HepG2 (cell line): ENCODE results near the gene PDHX. TPM values are rescaled to one million over a fixed set of nuclear protein-coding genes. Genes with fewer than 3 reads are reported as not detected.

Experiments used
- SCMH1 ChIP-seq: sonication (generic); formaldehyde crosslinking; IDR thresholded peaks from 2 replicates; pipeline ENCODE4 v1.9.0; 2021; ENCODE audit warnings: missing genetic modification reagents, mild to moderate bottlenecking, borderline replicate concordance
- SOX6 ChIP-seq, 2 experiments: fragments of 450-650 bp in 1 of 2; sonication (generic) in 1 of 2; formaldehyde crosslinking in 1 of 2; IDR thresholded peaks; 2 replicates each; pipeline versions ENCODE4 v1.4.0 to v1.6.1; 2017 to 2020; ENCODE audit warnings: antibody characterized with exemption in 1 of 2, mild to moderate bottlenecking in 1 of 2, missing genetic modification reagents in 1 of 2
- polyA plus RNA-seq, 8 experiments: library from polyadenylated mRNA; depleted of rRNA in 3 of 8; stranded (reverse) in 7 of 8; unstranded in 1 of 8; fragments of >200 nt; fragmentation: Illumina TruSeq in 4 of 8; extraction: Trizol in 4 of 8; gene quantifications; 2 replicates each; pipeline versions ENCODE4 v1.2.1 to v1.2.3, GENCODE V29; 2011 to 2016; ENCODE audit warnings: low read depth in 4 of 8, missing spikeins in 1 of 8, mixed read lengths in 1 of 8; ENCODE audit not compliant: insufficient read depth in 1 of 8
- total RNA-seq, 5 experiments: library from RNA; depleted of rRNA; stranded (reverse); fragments of >200 nt; fragmentation: Illumina TruSeq; extraction: Trizol; gene quantifications; 2 replicates each; pipeline ENCODE4 v1.2.3, GENCODE V29; 2016; ENCODE audit warnings: low read depth in 1 of 5
- TF ChIP-seq, protein P1 (sequence below): IDR thresholded peaks from 2 replicates; pipeline ENCODE4 v1.6.1; 2018; ENCODE audit warnings: missing genetic modification reagents
- TF ChIP-seq, protein P2 (sequence below): sonication (generic); formaldehyde crosslinking; IDR thresholded peaks from 2 replicates; pipeline ENCODE4 v1.4.0; 2020; ENCODE audit warnings: mild to moderate bottlenecking, missing genetic modification reagents
- TF ChIP-seq, protein P3 (sequence below): sonication (generic); formaldehyde crosslinking; IDR thresholded peaks from 2 replicates; pipeline ENCODE4 v1.9.0; 2022; ENCODE audit warnings: low read depth, missing genetic modification reagents
- TF ChIP-seq, protein P4 (sequence below): sonication (generic); formaldehyde crosslinking; IDR thresholded peaks from one replicate; pipeline ENCODE4 v1.5.1; 2020; ENCODE audit warnings: mild to moderate bottlenecking, missing genetic modification reagents; ENCODE audit errors: not compliant biosample characterization
- TF ChIP-seq, protein P5 (sequence below): sonication (generic); formaldehyde crosslinking; IDR thresholded peaks from 2 replicates; pipeline ENCODE4 v1.4.0; 2020; ENCODE audit warnings: low read depth, mild to moderate bottlenecking, missing genetic modification reagents

The PDHX gene
- total and polyA plus RNA-seq, 2 of the 13 experiments (the other 11 are each of a cell fraction or from before 2014, with no cell fraction given): 41.0 to 73.8 TPM

DNA sequence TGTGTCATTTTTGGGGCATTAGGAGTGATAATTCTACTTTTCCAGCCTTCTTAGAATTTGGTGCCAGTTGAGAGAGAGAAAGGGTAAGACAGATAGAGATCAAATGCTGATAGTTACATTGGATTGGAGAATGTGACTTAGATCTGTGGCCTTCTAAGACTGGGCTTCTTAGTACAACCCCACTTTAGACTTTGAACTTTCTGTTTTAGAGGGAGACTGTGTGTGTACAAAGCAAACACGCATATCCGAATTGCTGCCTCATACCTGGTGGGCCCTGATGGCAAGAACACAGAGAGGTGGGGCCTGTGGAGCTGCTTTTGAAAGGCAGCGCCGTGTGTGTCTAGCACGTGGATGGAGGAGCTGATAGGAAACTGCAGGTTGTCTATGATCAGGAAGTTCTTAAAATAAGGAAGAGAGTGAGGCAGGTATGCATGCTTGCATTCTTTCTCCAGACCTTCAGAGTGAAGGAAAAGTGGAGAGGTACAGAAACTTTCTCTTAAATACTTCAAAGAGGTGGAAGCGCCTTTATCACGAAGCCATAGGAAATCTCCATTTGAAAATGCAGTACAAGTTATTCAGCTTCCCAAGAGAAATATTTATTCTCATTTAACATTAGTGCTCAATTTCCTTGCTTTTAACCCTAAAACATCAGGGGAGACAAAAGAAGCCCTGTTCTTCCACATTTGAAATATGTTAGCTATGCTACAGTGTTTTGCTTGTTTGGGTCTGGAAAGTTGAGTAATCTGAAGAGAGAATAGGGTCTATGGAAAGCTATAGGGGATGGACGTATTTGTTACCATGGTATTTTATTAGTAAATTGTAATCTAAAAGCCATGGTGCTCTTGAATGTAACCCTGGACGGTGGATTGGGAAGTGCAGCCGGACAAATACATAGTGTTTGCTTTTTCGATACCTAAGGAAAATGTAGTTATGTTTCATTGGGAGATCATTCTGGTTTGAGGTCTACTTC lies 13.7 kb downstream of the PDHX start (continued):
- TF ChIP-seq, protein P1, sequence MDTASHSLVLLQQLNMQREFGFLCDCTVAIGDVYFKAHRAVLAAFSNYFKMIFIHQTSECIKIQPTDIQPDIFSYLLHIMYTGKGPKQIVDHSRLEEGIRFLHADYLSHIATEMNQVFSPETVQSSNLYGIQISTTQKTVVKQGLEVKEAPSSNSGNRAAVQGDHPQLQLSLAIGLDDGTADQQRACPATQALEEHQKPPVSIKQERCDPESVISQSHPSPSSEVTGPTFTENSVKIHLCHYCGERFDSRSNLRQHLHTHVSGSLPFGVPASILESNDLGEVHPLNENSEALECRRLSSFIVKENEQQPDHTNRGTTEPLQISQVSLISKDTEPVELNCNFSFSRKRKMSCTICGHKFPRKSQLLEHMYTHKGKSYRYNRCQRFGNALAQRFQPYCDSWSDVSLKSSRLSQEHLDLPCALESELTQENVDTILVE: peak; percentile 82; the same call in 1 of the 2 replicates
- TF ChIP-seq, protein P2, sequence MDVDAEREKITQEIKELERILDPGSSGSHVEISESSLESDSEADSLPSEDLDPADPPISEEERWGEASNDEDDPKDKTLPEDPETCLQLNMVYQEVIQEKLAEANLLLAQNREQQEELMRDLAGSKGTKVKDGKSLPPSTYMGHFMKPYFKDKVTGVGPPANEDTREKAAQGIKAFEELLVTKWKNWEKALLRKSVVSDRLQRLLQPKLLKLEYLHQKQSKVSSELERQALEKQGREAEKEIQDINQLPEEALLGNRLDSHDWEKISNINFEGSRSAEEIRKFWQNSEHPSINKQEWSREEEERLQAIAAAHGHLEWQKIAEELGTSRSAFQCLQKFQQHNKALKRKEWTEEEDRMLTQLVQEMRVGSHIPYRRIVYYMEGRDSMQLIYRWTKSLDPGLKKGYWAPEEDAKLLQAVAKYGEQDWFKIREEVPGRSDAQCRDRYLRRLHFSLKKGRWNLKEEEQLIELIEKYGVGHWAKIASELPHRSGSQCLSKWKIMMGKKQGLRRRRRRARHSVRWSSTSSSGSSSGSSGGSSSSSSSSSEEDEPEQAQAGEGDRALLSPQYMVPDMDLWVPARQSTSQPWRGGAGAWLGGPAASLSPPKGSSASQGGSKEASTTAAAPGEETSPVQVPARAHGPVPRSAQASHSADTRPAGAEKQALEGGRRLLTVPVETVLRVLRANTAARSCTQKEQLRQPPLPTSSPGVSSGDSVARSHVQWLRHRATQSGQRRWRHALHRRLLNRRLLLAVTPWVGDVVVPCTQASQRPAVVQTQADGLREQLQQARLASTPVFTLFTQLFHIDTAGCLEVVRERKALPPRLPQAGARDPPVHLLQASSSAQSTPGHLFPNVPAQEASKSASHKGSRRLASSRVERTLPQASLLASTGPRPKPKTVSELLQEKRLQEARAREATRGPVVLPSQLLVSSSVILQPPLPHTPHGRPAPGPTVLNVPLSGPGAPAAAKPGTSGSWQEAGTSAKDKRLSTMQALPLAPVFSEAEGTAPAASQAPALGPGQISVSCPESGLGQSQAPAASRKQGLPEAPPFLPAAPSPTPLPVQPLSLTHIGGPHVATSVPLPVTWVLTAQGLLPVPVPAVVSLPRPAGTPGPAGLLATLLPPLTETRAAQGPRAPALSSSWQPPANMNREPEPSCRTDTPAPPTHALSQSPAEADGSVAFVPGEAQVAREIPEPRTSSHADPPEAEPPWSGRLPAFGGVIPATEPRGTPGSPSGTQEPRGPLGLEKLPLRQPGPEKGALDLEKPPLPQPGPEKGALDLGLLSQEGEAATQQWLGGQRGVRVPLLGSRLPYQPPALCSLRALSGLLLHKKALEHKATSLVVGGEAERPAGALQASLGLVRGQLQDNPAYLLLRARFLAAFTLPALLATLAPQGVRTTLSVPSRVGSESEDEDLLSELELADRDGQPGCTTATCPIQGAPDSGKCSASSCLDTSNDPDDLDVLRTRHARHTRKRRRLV (CRISPR knock-in tag): no peak
- TF ChIP-seq, protein P3, sequence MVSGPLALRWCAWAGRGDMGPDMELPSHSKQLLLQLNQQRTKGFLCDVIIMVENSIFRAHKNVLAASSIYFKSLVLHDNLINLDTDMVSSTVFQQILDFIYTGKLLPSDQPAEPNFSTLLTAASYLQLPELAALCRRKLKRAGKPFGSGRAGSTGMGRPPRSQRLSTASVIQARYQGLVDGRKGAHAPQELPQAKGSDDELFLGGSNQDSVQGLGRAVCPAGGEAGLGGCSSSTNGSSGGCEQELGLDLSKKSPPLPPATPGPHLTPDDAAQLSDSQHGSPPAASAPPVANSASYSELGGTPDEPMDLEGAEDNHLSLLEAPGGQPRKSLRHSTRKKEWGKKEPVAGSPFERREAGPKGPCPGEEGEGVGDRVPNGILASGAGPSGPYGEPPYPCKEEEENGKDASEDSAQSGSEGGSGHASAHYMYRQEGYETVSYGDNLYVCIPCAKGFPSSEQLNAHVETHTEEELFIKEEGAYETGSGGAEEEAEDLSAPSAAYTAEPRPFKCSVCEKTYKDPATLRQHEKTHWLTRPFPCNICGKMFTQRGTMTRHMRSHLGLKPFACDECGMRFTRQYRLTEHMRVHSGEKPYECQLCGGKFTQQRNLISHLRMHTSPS: no peak
- TF ChIP-seq SCMH1 (CRISPR knock-in tag) (no peak), SOX6 (IDR thresholded peaks at IDR 0.05) (no peak), SOX6 (CRISPR knock-in tag; IDR thresholded peaks at IDR 0.05) (peak; percentile 93)
- TF ChIP-seq, protein P4, sequence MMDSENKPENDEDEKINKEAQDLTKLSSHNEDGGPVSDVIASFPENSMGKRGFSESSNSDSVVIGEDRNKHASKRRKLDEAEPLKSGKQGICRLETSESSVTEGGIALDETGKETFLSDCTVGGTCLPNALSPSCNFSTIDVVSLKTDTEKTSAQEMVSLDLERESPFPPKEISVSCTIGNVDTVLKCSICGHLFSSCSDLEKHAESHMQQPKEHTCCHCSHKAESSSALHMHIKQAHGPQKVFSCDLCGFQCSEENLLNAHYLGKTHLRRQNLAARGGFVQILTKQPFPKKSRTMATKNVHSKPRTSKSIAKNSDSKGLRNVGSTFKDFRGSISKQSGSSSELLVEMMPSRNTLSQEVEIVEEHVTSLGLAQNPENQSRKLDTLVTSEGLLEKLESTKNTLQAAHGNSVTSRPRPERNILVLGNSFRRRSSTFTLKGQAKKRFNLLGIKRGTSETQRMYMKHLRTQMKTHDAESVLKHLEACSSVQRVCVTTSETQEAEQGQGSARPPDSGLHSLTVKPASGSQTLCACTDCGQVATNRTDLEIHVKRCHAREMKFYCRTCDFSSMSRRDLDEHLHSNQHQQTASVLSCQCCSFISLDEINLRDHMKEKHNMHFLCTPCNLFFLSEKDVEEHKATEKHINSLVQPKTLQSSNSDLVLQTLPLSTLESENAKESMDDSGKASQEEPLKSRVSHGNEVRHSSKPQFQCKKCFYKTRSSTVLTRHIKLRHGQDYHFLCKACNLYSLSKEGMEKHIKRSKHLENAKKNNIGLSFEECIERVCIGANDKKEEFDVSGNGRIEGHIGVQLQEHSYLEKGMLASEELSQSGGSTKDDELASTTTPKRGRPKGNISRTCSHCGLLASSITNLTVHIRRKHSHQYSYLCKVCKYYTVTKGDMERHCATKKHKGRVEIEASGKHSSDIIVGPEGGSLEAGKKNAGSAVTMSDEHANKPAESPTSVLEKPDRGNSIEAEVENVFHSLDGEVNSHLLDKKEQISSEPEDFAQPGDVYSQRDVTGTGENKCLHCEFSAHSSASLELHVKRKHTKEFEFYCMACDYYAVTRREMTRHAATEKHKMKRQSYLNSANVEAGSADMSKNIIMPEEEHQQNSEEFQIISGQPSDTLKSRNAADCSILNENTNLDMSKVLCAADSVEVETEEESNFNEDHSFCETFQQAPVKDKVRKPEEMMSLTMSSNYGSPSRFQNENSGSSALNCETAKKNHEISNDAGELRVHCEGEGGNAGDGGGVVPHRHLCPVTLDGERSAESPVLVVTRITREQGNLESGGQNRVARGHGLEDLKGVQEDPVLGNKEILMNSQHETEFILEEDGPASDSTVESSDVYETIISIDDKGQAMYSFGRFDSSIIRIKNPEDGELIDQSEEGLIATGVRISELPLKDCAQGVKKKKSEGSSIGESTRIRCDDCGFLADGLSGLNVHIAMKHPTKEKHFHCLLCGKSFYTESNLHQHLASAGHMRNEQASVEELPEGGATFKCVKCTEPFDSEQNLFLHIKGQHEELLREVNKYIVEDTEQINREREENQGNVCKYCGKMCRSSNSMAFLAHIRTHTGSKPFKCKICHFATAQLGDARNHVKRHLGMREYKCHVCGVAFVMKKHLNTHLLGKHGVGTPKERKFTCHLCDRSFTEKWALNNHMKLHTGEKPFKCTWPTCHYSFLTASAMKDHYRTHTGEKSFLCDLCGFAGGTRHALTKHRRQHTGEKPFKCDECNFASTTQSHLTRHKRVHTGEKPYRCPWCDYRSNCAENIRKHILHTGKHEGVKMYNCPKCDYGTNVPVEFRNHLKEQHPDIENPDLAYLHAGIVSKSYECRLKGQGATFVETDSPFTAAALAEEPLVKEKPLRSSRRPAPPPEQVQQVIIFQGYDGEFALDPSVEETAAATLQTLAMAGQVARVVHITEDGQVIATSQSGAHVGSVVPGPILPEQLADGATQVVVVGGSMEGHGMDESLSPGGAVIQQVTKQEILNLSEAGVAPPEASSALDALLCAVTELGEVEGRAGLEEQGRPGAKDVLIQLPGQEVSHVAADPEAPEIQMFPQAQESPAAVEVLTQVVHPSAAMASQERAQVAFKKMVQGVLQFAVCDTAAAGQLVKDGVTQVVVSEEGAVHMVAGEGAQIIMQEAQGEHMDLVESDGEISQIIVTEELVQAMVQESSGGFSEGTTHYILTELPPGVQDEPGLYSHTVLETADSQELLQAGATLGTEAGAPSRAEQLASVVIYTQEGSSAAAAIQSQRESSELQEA (CRISPR knock-in tag): peak; percentile 38
- TF ChIP-seq, protein P5, sequence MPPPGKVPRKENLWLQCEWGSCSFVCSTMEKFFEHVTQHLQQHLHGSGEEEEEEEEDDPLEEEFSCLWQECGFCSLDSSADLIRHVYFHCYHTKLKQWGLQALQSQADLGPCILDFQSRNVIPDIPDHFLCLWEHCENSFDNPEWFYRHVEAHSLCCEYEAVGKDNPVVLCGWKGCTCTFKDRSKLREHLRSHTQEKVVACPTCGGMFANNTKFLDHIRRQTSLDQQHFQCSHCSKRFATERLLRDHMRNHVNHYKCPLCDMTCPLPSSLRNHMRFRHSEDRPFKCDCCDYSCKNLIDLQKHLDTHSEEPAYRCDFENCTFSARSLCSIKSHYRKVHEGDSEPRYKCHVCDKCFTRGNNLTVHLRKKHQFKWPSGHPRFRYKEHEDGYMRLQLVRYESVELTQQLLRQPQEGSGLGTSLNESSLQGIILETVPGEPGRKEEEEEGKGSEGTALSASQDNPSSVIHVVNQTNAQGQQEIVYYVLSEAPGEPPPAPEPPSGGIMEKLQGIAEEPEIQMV (CRISPR knock-in tag): no peak
